GM12878 (cell line): ENCODE results near the gene AKAP13. TPM values are rescaled to one million over a fixed set of nuclear protein-coding genes. Genes with fewer than 3 reads are reported as not detected.

Experiments
- ATAC-seq: fragments of 200-7000 bp; cut with Tn5 transposase; 3 replicates; pipeline ENCODE4 v1.9.1; 2020; ENCODE audit warnings: mild to moderate bottlenecking, moderate library complexity
- BruUV-seq: library from RNA; stranded (reverse); fragments of 400-500 nt; replicated peaks from 2 replicates; lab custom pipeline; 2021; lab: Mats Ljungman, UMichigan
- CTCF ChIA-PET: fragments of 300-600 bp; sonication (Branson Sonifier 250); formaldehyde crosslinking; extraction: SDS; loops from one replicate; lab custom pipeline; 2021; ENCODE audit warnings: inconsistent platforms; lab: Yijun Ruan, JAX
- POLR2A ChIA-PET: fragments of 350-600 bp; formaldehyde crosslinking; extraction: SDS; loops from one replicate; lab custom pipeline; 2021; ENCODE audit warnings: inconsistent platforms; lab: Charles Lee
- RAD21 ChIA-PET: fragments of 300-600 bp; sonication (Branson Sonifier 250); formaldehyde crosslinking; loops from one replicate; lab custom pipeline; 2023; ENCODE audit warnings: antibody characterized with exemption; ENCODE audit not compliant: unreplicated experiment; lab: Charles Lee
- SMC1A ChIA-PET: fragments of 300-600 bp; sonication (Branson Sonifier 250); formaldehyde crosslinking; loops from one replicate; lab custom pipeline; 2023; ENCODE audit not compliant: unreplicated experiment, uncharacterized antibody; lab: Charles Lee
- DNase-seq: peaks from one replicate; pipeline ENCODE4 v3.0.0-alpha.2; 2011; ENCODE audit warnings: low read depth, low spot score
- FAIRE-seq: peaks from 3 replicates; lab custom pipeline; 2011; peaks lifted over from hg19 to GRCh38; lab: Jason Lieb, UNC
- H2AFZ ChIP-seq: 2 replicates; pipeline ENCODE4 v1.6.0; 2011; ENCODE audit warnings: low read depth, low read length, control low read depth; ENCODE audit not compliant: control insufficient read depth
- H3K27ac ChIP-seq: 2 replicates; pipeline ENCODE4 v1.5.1; 2011; ENCODE audit warnings: control low read depth; ENCODE audit not compliant: control insufficient read depth, insufficient read depth
- H3K27me3 ChIP-seq, 2 experiments: replicated peaks in 1 of 2; 2 replicates each; pipeline versions ENCODE4 v1.6.0 to v1.6.1; 2011; ENCODE audit warnings: low read length in 1 of 2; ENCODE audit not compliant: control insufficient read depth in 2 of 2, insufficient read depth in 2 of 2
- H3K36me3 ChIP-seq, 2 experiments: 2 replicates each; pipeline ENCODE4 v1.5.1; 2011; ENCODE audit warnings: low read length in 1 of 2; ENCODE audit not compliant: control insufficient read depth in 2 of 2, insufficient read depth in 2 of 2
- H3K4me1 ChIP-seq: 2 replicates; pipeline ENCODE4 v1.6.1; 2011; ENCODE audit warnings: mild to moderate bottlenecking, low read length, moderate library complexity, mixed read lengths; ENCODE audit not compliant: control insufficient read depth, insufficient read depth
- H3K4me2 ChIP-seq: 2 replicates; pipeline ENCODE4 v1.6.0; 2011; ENCODE audit warnings: control low read depth; ENCODE audit not compliant: control insufficient read depth, insufficient read depth
- H3K4me3 ChIP-seq: fragments of 200-600 bp; sonication (generic); 2 replicates; pipeline ENCODE4 v1.5.1; 2016
- H3K79me2 ChIP-seq: 2 replicates; pipeline ENCODE4 v1.6.0; 2011; ENCODE audit warnings: low read length; ENCODE audit not compliant: control insufficient read depth, insufficient read depth
- H3K9ac ChIP-seq: 2 replicates; pipeline ENCODE4 v1.8.0; 2011; ENCODE audit warnings: low read length, control low read depth, mixed read lengths; ENCODE audit not compliant: control insufficient read depth, insufficient read depth
- H3K9me3 ChIP-seq: replicated peaks from 3 replicates; pipeline ENCODE4 v1.5.1; 2011; ENCODE audit warnings: mild to moderate bottlenecking, low read length; ENCODE audit not compliant: control insufficient read depth, insufficient read depth
- H4K20me1 ChIP-seq: 2 replicates; pipeline ENCODE4 v1.6.0; 2011; ENCODE audit not compliant: control insufficient read depth, insufficient read depth
- BMI1 ChIP-seq: fragments of 450-650 bp; IDR thresholded peaks from 2 replicates; pipeline ENCODE4 v1.6.1; 2016; ENCODE audit warnings: mild to moderate bottlenecking, moderate library complexity, borderline replicate concordance
- FOS ChIP-seq: IDR thresholded peaks from 3 replicates; pipeline ENCODE4 v1.6.1; 2011; ENCODE audit warnings: borderline replicate concordance; ENCODE audit not compliant: insufficient read length; ENCODE audit errors: extremely low read depth
- IRF5 ChIP-seq: fragments of 450-650 bp; IDR thresholded peaks from 2 replicates; pipeline ENCODE4 v1.6.1; 2017; ENCODE audit warnings: borderline replicate concordance
- KAT2A ChIP-seq: conservative IDR thresholded peaks from 2 replicates; pipeline ENCODE4 v1.6.1; 2011; ENCODE audit warnings: low read depth, low read length; ENCODE audit not compliant: control insufficient read depth
- PAX5 ChIP-seq: IDR thresholded peaks from 2 replicates; pipeline ENCODE4 v1.6.1; 2011; ENCODE audit warnings: low read depth, low read length, borderline replicate concordance
- SREBF1 ChIP-seq: IDR thresholded peaks from 2 replicates; pipeline ENCODE4 v1.6.1; 2012; ENCODE audit warnings: mild to moderate bottlenecking, low read length
- TBL1XR1 ChIP-seq: IDR thresholded peaks from 2 replicates; pipeline ENCODE4 v1.6.1; 2012; ENCODE audit warnings: low read depth, low read length, improper control_type of control experiment
- WRNIP1 ChIP-seq: IDR thresholded peaks from 2 replicates; pipeline ENCODE4 v1.6.1; 2011; ENCODE audit warnings: low read depth, low read length, improper control_type of control experiment, borderline replicate concordance
- WGBS: methylation state at CpG from one replicate; pipeline ENCODE4 v1.1.6; 2016; ENCODE audit warnings: low lambda C conversion rate; ENCODE audit not compliant: insufficient replicate concordance, insufficient coverage; ENCODE audit errors: missing lambda C conversion rate; 5-methylcytosine and 5-hydroxymethylcytosine counted together
- in situ Hi-C: fragments of 300-500 bp; cut with MboI; formaldehyde crosslinking; loops from 9 replicates; pipeline ENCODE4 v1.14.3; 2018; ENCODE audit warnings: mixed read lengths
- intact Hi-C: fragments of 100-400 bp; cut with micrococcal nuclease; formaldehyde crosslinking; loops from one replicate; pipeline ENCODE4 v1.14.2; 2022; ENCODE audit not compliant: unreplicated experiment
- polyA plus RNA-seq, 11 experiments: library from polyadenylated mRNA; depleted of rRNA in 4 of 11; unstranded in 6 of 11; stranded (reverse) in 5 of 11; fragments of >200 nt; fragmentation: Nextera tagmentation in 4 of 11; fragmentation: Illumina TruSeq in 1 of 11; extraction: Ambion mirVana in 4 of 11; extraction: Trizol in 1 of 11; gene quantifications; 1 replicate in 1 of 11; 2 replicates in 10 of 11; pipeline versions ENCODE4 v1.2.1 to v1.2.3, GENCODE V29; 2011 to 2016; ENCODE audit warnings: inconsistent platforms in 2 of 11, missing spikeins in 2 of 11, low read depth in 1 of 11
- total RNA-seq, 4 experiments: library from RNA; depleted of rRNA in 3 of 4; stranded (reverse); fragments of >200 nt in 3 of 4; fragmentation: Illumina TruSeq in 1 of 4; extraction: Trizol in 1 of 4; gene quantifications; 2 replicates each; pipeline versions ENCODE4 v1.2.1 to v1.2.3, GENCODE V29; 2013 to 2021

AKAP13 gene
- total and polyA plus RNA-seq, 10 of the 15 experiments (the other 5 are each of a cell fraction or from before 2014, with no cell fraction given): 14.4 to 74.9 (median 55.1) TPM

GRCh38 chr15:85550283-85550682 is 169.9 kb downstream of the AKAP13 start:
- BruUV-seq: no TSS peak
- ChIA-PET SMC1A (no interaction called here), POLR2A (no interaction called here), CTCF (no interaction called here), RAD21 (no interaction called here)
- TF ChIP-seq TBL1XR1: no peak
- TF ChIP-seq WRNIP1: no peak
- TF ChIP-seq KAT2A: no peak
- no peak for TF ChIP-seq SREBF1
- TF ChIP-seq BMI1: no peak
- no peak for TF ChIP-seq PAX5
- no peak for TF ChIP-seq IRF5
- TF ChIP-seq FOS: no peak
- H3K27ac ChIP-seq: no peak overlapping the region
- in situ Hi-C loops: no loop called here
- peaks cover 13% of the 10 kb centered on the region for H3K4me1 ChIP-seq
- ATAC-seq: no peak
- H3K4me2 ChIP-seq: no peak overlapping the region
- no peaks in the 10 kb centered on the region; a peak in 1 of 4 replicates for H3K36me3 ChIP-seq
- FAIRE-seq: no peak
- intact Hi-C loops: no loop called here
- H2AFZ ChIP-seq: no peak overlapping the region
- WGBS: 82% methylated on average over 2 of the region's 2 CpGs
- H3K9ac ChIP-seq: no peak overlapping the region
- H3K9me3 ChIP-seq: no peaks in the 10 kb centered on the region
- H3K79me2 ChIP-seq: no peaks in the 10 kb centered on the region
- DNase-seq: no peak
- H4K20me1 ChIP-seq: no peaks in the 10 kb centered on the region
- H3K27me3 ChIP-seq: no peaks in the 10 kb centered on the region
- H3K4me3 ChIP-seq: no peak overlapping the region
